Gastrocnemius medialis (tissue), 4 donors: ENCODE results near the gene SLC38A4.

ENCODE experiments used
- POLR2A ChIP-seq, 2 donors: fragments of 450-650 bp; IDR thresholded peaks; one replicate each; pipeline ENCODE4 v1.6.1; 2017; ENCODE audit warnings: antibody characterized with exemption in 2 of 2, mild to moderate bottlenecking in 2 of 2, moderate library complexity in 2 of 2
- TF ChIP-seq, protein P1 (sequence below), 5 experiments: fragments of 450-650 bp in 3 of 5; fragments of 200-600 bp in 2 of 5; sonication (generic) in 2 of 5; IDR thresholded peaks in 4 of 5; conservative IDR thresholded peaks in 1 of 5; 1 replicate in 4 of 5; 2 replicates in 1 of 5; pipeline ENCODE4 v1.5.1; 2016 to 2019; ENCODE audit warnings: antibody characterized with exemption in 5 of 5, mild to moderate bottlenecking in 3 of 5, moderate library complexity in 3 of 5

DNA sequence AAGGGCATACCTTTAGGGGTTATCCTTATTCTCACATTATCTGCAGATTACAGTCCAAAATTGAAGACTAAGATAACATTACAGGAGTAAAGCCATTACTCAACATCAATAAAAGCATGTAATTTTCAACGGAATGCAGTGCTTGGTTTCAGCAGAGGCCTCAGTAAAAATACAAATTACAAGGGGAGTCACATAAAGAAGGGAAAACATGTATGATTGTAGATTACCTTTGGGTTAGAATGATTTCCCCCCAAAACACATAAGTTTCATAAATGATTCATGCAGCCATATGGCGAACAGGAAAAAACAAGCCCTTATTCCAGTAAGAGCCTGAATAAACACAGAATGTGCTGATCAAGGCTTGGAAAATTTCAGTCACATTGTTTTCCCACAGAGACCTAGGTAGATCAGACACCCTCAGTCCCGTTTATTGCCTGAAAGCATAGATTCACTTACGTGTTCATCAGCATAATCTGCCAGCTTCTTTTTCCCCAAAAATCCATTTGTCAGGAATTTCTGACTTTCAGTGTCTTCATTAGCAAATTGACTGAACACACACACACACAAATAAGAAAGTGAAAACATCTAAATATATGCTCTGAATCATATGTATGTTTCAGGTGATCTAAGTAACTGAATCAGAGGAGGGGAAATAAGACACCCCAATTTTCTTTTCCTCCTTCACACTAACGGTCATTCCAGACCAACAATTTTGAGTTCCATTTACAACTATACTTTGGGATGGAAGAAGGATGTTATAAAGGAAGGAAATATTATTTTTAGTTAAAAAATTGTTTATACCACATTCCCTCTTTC is 37.5 kb downstream of the SLC38A4 start:
- TF ChIP-seq, protein P1, sequence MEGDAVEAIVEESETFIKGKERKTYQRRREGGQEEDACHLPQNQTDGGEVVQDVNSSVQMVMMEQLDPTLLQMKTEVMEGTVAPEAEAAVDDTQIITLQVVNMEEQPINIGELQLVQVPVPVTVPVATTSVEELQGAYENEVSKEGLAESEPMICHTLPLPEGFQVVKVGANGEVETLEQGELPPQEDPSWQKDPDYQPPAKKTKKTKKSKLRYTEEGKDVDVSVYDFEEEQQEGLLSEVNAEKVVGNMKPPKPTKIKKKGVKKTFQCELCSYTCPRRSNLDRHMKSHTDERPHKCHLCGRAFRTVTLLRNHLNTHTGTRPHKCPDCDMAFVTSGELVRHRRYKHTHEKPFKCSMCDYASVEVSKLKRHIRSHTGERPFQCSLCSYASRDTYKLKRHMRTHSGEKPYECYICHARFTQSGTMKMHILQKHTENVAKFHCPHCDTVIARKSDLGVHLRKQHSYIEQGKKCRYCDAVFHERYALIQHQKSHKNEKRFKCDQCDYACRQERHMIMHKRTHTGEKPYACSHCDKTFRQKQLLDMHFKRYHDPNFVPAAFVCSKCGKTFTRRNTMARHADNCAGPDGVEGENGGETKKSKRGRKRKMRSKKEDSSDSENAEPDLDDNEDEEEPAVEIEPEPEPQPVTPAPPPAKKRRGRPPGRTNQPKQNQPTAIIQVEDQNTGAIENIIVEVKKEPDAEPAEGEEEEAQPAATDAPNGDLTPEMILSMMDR (IDR thresholded peaks at IDR 0.05 in 4 of 5, conservative IDR thresholded peaks at IDR 0.05 in 1 of 5): no peak
- TF ChIP-seq POLR2A (IDR thresholded peaks at IDR 0.05): no peak
